GDM1 (cell line): Measurements from ENCODE around the gene OSBPL8.

Experiments used
- DNase-seq: peaks from one replicate; lab custom pipeline; 2025; lab: John Stamatoyannopoulos, UW

Gene OSBPL8

GRCh38 chr12:76555231-76555767 lies 4.3 kb downstream of the OSBPL8 start:
- DNase-seq: no peak

GRCh38 chr12:76554405-76555230 lies 5.0 kb downstream of the OSBPL8 start:
- DNase-seq: no peak

GRCh38 chr12:76552343-76552938 lies 7.1 kb downstream of the OSBPL8 start:
- DNase-seq: no peak

- DNase-seq: no peak
Observed at GRCh38 chr12:76551482-76551888, 8.1 kb downstream of the OSBPL8 start.

GRCh38 chr12:76549131-76549530 lies 10.4 kb downstream of the OSBPL8 start:
- DNase-seq: no peak

- DNase-seq: no peak
Observed at GRCh38 chr12:76548222-76548837, 11.2 kb downstream of the OSBPL8 start.

GRCh38 chr12:76547526-76547925 lies 12.0 kb downstream of the OSBPL8 start:
- DNase-seq: no peak

GRCh38 chr12:76546889-76547288 lies 12.7 kb downstream of the OSBPL8 start:
- no peak for DNase-seq

GRCh38 chr12:76545486-76545885 lies 14.1 kb downstream of the OSBPL8 start:
- no peak for DNase-seq

GRCh38 chr12:76544601-76545261 lies 14.8 kb downstream of the OSBPL8 start:
- no peak for DNase-seq

- no peak for DNase-seq
Observed at GRCh38 chr12:76543813-76544347, 15.7 kb downstream of the OSBPL8 start.

GRCh38 chr12:76542908-76543307 lies 16.7 kb downstream of the OSBPL8 start:
- no peak for DNase-seq

- DNase-seq: no peak
Observed at GRCh38 chr12:76539727-76540126, 19.8 kb downstream of the OSBPL8 start.

- no peak for DNase-seq
Observed at GRCh38 chr12:76537923-76538322, 21.6 kb downstream of the OSBPL8 start.

- DNase-seq: no peak
Observed at GRCh38 chr12:76536546-76536945, 23.0 kb downstream of the OSBPL8 start.

- no peak for DNase-seq
Observed at GRCh38 chr12:76535170-76535569, 24.4 kb downstream of the OSBPL8 start.

GRCh38 chr12:76533331-76533730 lies 26.2 kb downstream of the OSBPL8 start:
- no peak for DNase-seq

GRCh38 chr12:76532520-76532919 lies 27.1 kb downstream of the OSBPL8 start:
- no peak for DNase-seq

GRCh38 chr12:76531056-76531455 lies 28.5 kb downstream of the OSBPL8 start:
- no peak for DNase-seq

GRCh38 chr12:76530516-76530915 lies 29.1 kb downstream of the OSBPL8 start:
- no peak for DNase-seq

GRCh38 chr12:76529226-76529918 lies 30.2 kb downstream of the OSBPL8 start:
- DNase-seq: no peak
